ENCODE data around the gene MISP3.

The MISP3 gene

DNA sequence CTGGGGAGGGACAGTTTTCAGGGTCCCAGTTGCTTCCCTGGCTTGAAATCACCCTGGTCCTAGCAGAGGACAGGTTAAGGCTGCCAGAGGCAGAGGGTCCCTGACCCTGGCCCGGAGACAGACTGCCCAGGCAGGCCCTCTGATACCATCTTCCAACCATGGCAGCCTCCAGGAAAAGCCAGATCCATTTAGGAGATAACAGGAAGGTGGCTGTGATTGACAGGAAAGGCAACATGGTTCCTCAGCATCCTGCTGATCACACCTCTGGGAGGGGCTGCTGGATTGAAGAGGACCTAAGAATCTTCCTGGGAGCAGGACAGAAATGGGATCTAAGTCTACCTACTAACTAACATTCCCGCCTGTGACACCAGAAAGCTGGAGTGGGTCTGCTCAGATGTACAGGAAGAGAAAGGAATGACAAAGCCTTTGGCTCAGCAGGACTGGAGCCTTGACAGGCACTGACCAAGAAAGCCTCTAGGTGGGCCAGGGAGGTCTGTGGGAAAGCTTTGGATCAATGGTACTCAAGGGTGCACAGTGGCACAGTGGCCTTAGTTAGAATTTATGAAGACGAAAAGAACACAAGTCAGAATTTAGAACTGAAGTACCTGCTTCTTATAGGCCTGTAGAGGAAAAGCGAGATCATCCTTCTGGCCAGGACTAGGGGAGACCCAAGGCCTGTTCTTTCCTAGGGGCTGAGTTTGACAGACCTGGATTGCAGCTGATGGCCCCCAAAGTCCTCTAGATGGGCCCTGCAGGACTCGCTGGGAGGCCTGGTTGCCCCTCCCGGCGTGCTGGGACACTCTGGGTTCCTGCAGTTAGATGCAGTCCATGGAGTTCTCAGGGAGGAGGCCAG is 47.3 kb downstream of the MISP3 start:
- DNase-seq (ENCODE audit: low read depth in 3 of 3), result no peak

DNA sequence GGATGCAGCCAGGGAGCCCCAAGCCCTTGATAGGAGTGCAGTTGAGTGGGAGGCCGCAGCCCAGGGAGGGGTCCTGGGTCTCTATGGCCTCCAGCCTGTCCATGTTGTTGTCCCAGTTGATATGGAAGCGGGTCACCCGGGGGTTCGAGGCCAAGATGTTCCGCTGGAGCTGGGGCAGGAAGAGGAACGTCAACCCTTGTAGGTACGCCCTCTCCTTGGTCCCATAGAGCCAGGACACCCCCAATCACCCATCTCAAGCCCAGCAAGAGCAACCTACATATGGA is 47.9 kb downstream of the MISP3 start:
- no peak for DNase-seq (ENCODE audit: low read depth in 3 of 3)

DNA sequence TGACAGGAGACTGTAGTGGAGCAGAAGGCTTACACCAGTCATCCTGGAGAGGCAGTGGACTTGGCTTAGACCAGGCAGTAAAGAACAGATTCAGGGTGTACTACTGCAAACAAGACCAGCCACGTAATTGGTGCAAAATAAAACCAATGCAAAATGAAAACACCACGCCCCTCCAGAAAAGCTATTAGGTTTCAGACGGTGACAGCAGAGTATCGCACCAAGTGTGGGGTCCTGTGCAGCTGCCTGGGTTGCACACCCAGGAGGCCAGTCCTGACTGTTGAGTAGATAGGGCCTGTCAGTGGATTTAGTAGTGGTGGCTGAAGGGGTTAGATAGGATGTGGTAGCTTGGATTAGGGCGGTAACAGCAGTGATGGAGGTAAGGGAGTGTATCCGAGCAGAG is 50.3 kb downstream of the MISP3 start:
- no peak for DNase-seq (ENCODE audit: low read depth in 3 of 3)

All from stimulated activated CD4-positive, alpha-beta T cell treated with anti-CD3 and anti-CD28 coated beads, TNF-alpha, amount 100 ng/mL, for 4 hours (primary cell).